ENCODE results near the gene SIRT2. TPM values are rescaled to one million over a fixed set of nuclear protein-coding genes. Genes with fewer than 3 reads are reported as not detected.

SIRT2 gene
- total RNA-seq, 1 donor from 2014 or later = 38.9 TPM

GRCh38 chr19:38917516-38917915 is 18.1 kb upstream of the SIRT2 start:
- no peak for DNase-seq (ENCODE audit: low read depth)
- Histone ChIP-seq H3K36me3 (ENCODE audit: control insufficient read depth, insufficient read depth, low read length) (no peaks in the 10 kb centered on the region), H3K4me3 (ENCODE audit: low read depth, low read length) (no peak overlapping the region), H3K27me3 (ENCODE audit: control insufficient read depth, insufficient read depth, low read length) (peaks cover 3% of the 10 kb centered on the region)
- TF ChIP-seq, protein P1, sequence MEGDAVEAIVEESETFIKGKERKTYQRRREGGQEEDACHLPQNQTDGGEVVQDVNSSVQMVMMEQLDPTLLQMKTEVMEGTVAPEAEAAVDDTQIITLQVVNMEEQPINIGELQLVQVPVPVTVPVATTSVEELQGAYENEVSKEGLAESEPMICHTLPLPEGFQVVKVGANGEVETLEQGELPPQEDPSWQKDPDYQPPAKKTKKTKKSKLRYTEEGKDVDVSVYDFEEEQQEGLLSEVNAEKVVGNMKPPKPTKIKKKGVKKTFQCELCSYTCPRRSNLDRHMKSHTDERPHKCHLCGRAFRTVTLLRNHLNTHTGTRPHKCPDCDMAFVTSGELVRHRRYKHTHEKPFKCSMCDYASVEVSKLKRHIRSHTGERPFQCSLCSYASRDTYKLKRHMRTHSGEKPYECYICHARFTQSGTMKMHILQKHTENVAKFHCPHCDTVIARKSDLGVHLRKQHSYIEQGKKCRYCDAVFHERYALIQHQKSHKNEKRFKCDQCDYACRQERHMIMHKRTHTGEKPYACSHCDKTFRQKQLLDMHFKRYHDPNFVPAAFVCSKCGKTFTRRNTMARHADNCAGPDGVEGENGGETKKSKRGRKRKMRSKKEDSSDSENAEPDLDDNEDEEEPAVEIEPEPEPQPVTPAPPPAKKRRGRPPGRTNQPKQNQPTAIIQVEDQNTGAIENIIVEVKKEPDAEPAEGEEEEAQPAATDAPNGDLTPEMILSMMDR (IDR thresholded peaks at IDR 0.05; ENCODE audit: insufficient read depth, low read length, poor library complexity, severe bottlenecking) = no peak

DNA sequence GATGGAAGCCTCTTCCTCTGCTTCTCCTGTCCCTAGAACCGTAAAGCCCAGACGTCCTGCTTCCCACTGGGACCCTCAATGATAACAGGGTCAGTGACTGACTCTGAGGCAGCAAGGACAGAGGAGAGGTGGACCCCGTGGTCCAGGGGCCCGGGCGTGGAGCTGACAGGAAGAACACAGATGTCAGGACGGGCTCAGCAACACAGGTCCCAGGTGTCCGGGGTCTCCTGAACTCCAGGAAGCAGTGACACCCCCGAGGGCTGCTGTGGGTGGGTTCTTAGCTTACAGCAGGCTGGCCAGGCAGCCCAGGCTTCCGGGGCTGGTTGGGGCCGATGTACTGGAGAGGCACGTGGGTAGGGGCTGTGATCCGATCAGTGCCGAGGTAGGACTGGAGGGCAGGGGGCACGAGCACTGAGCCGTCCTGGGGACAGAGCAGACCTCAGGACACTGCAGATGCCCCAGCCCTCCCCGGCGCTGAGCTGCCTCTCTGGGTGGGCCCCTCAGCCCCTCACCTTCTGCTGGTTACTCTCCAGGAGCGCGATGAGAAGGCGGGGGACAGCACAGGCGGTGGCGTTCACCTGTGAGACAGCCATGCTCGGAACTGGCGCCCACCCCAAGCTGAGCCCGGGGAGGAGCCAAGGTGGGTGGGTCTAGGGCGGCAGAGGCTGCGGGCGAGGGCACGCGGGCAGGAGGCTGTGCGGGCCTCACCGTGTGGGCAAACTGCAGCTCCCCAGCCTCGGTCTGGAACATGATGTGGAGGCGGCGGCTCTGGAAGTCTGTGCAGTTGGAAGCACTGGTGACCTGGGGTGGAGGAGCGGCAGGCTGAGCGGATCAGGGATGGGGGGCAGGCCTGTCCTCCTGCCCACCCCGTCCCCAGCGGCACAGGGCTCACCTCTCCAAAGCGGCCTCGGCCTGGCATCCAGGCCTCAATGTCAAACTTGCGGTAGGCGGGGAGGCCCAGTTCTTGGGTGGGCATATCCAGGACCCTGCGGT is 16.2 kb upstream of the SIRT2 start:
- Histone ChIP-seq H3K4me3 (ENCODE audit: low read depth, low read length) (no peak overlapping the region), H3K36me3 (ENCODE audit: control insufficient read depth, insufficient read depth, low read length) (no peaks in the 10 kb centered on the region), H3K27me3 (ENCODE audit: control insufficient read depth, insufficient read depth, low read length) (peaks cover 19% of the 10 kb centered on the region)
- TF ChIP-seq, protein P1 (IDR thresholded peaks at IDR 0.05; ENCODE audit: insufficient read depth, low read length, poor library complexity, severe bottlenecking) = no peak
- no peak for DNase-seq (ENCODE audit: low read depth)

- TF ChIP-seq, protein P1 (IDR thresholded peaks at IDR 0.05; ENCODE audit: insufficient read depth, low read length, poor library complexity, severe bottlenecking) = no peak
- H3K36me3 ChIP-seq (ENCODE audit: control insufficient read depth, insufficient read depth, low read length) = no peaks in the 10 kb centered on the region
- peaks cover 19% of the 10 kb centered on the region for H3K27me3 ChIP-seq (ENCODE audit: control insufficient read depth, insufficient read depth, low read length)
- H3K4me3 ChIP-seq (ENCODE audit: low read depth, low read length) = no peak overlapping the region
- no peak for DNase-seq (ENCODE audit: low read depth)
Observed at GRCh38 chr19:38913958-38914357, 14.5 kb upstream of the SIRT2 start.

GRCh38 chr19:38912600-38913514 is 13.4 kb upstream of the SIRT2 start:
- TF ChIP-seq, protein P1 (IDR thresholded peaks at IDR 0.05; ENCODE audit: insufficient read depth, low read length, poor library complexity, severe bottlenecking) = no peak
- H3K36me3 ChIP-seq (ENCODE audit: control insufficient read depth, insufficient read depth, low read length) = no peaks in the 10 kb centered on the region
- DNase-seq (ENCODE audit: low read depth) = no peak
- no peak overlapping the region for H3K4me3 ChIP-seq (ENCODE audit: low read depth, low read length)
- peaks cover 19% of the 10 kb centered on the region for H3K27me3 ChIP-seq (ENCODE audit: control insufficient read depth, insufficient read depth, low read length)

GRCh38 chr19:38911388-38912001 is 12.1 kb upstream of the SIRT2 start:
- Histone ChIP-seq H3K27me3 (ENCODE audit: control insufficient read depth, insufficient read depth, low read length) (peaks cover 19% of the 10 kb centered on the region), H3K36me3 (ENCODE audit: control insufficient read depth, insufficient read depth, low read length) (no peaks in the 10 kb centered on the region), H3K4me3 (ENCODE audit: low read depth, low read length) (no peak overlapping the region)
- no peak for DNase-seq (ENCODE audit: low read depth)
- TF ChIP-seq, protein P1 (IDR thresholded peaks at IDR 0.05; ENCODE audit: insufficient read depth, low read length, poor library complexity, severe bottlenecking) = no peak
